Measurements from ENCODE around the gene PDE4B. TPM values are rescaled to one million over a fixed set of nuclear protein-coding genes. Genes with fewer than 3 reads are reported as not detected.

Gene PDE4B
- total RNA-seq, 2 experiments from 2014 or later, result 2.4 to 3.1 TPM

DNA sequence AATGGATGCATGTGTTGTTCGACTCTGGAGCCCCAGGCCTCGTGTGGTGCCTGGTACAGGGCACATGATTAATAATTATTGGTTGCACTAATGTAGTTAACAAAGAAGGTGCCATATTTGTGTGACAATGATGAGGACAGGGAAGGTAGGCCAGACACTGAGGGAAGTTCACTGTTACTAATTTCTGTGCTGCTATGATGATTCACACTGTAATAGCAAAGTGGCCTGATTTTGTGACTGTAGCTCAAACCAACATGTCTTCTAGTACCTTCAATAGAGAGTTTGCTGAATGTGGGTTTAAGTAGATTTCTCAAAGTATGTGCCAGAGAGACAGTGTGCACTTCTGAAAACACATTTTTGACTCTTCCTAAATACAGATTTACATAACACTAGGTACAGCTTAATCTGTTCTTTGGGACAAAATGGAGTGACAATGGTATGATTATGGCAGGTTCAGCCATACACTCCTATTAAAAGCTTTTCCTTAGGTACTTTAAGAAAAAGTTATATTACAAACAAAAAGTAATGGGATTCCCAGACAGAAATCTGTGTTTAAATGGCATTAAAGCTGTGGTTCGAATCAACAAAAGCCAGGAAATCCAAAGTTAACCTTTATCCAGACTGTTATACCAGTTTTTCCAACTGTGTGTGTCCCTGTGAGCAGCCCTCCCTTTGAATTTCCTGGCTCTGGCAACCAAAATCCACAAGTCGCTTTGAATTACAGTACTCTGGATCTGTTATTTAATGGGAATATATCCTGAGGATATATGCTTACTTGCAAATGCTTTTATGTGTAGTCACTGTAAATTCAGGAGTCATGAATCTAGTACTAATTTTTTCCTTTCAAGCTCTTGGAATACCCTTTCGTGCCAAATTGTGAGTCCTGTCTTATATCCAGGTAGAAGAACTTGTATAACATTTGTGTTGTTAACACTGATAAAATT, 464.2 kb downstream of the PDE4B start:
- H3K36me3 ChIP-seq (ENCODE audit: insufficient read depth, low read length), result no peaks in the 10 kb centered on the region
- no peaks in the 10 kb centered on the region for H3K9me2 ChIP-seq (ENCODE audit: insufficient read depth, low read length)
- peaks cover 11% of the 10 kb centered on the region for H3K4me1 ChIP-seq (ENCODE audit: insufficient read depth, low read length, poor library complexity, severe bottlenecking)
- no TSS peak for BruUV-seq (replicated peaks)
- ChIA-PET POLR2A (interaction anchor here (0.6 to 2.0 kb wide), 8 partner anchors 11 to 188 kb away, joined by 3 to 8 read pairs (median 4); no protein-coding TSS in a partner anchor), CTCF (ENCODE audit: unreplicated experiment) (no interaction called here)
- H3K27ac ChIP-seq (ENCODE audit: low read depth, low read length, poor library complexity, severe bottlenecking), result no peak overlapping the region
- H3K4me3 ChIP-seq (ENCODE audit: low read depth, low read length, poor library complexity, severe bottlenecking), result no peak overlapping the region
- no peak overlapping the region for H2AFZ ChIP-seq (ENCODE audit: low read length)
- no peak overlapping the region for H3K4me2 ChIP-seq (ENCODE audit: low read length)
- no peak for DNase-seq (ENCODE audit: low spot score)
- TF ChIP-seq, protein P1, sequence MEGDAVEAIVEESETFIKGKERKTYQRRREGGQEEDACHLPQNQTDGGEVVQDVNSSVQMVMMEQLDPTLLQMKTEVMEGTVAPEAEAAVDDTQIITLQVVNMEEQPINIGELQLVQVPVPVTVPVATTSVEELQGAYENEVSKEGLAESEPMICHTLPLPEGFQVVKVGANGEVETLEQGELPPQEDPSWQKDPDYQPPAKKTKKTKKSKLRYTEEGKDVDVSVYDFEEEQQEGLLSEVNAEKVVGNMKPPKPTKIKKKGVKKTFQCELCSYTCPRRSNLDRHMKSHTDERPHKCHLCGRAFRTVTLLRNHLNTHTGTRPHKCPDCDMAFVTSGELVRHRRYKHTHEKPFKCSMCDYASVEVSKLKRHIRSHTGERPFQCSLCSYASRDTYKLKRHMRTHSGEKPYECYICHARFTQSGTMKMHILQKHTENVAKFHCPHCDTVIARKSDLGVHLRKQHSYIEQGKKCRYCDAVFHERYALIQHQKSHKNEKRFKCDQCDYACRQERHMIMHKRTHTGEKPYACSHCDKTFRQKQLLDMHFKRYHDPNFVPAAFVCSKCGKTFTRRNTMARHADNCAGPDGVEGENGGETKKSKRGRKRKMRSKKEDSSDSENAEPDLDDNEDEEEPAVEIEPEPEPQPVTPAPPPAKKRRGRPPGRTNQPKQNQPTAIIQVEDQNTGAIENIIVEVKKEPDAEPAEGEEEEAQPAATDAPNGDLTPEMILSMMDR (conservative IDR thresholded peaks at IDR 0.05; ENCODE audit: low read length), result no peak
- TF ChIP-seq EZH2phosphoT487 (IDR thresholded peaks at IDR 0.05; ENCODE audit: borderline replicate concordance, low read depth, low read length), result no peak
- H3K79me2 ChIP-seq (ENCODE audit: insufficient read depth, low read depth, low read length), result no peaks in the 10 kb centered on the region
- intact Hi-C loops (cut with micrococcal nuclease; ENCODE audit: unreplicated experiment), result no loop called here
- H4K20me1 ChIP-seq (ENCODE audit: insufficient read depth, low read length), result no peaks in the 10 kb centered on the region
- H3K9me3 ChIP-seq (ENCODE audit: low read length), result no peaks in the 10 kb centered on the region

DNA sequence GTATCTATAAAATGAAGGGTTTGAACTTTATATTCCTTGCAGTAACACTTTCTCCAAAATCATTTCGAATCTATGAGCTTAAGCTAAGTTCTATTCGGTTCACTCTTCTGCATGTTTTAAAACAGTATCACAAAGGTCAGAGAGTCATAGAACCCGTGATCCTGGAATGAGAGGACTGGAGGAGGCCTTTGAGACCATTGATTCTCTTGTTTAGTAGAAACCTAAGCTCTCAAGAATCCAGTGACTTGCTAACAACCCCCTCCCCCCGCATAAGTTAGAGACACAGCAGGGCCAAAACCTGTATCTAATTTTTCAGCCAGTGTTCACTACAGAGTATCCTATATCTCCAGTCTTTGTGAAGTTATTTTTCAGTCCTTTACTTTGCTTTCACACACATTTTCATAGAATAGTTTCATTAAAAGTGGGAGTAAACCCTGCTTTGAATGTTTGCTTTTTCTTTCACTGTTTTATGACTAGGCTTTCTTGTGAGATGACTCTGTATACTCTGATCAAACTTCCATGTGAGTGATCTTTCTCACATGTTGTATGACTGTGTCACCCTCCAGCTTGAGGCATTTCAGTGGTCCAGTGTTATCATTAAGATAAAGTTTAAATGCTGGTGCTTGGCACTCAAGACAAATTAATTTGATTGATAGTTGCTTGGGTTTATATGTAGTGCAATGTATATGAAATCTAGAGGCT, 465.9 kb downstream of the PDE4B start:
- H3K4me1 ChIP-seq (ENCODE audit: insufficient read depth, low read length, poor library complexity, severe bottlenecking), result peaks cover 6% of the 10 kb centered on the region
- H4K20me1 ChIP-seq (ENCODE audit: insufficient read depth, low read length), result no peaks in the 10 kb centered on the region
- H3K36me3 ChIP-seq (ENCODE audit: insufficient read depth, low read length), result no peaks in the 10 kb centered on the region
- H3K4me3 ChIP-seq (ENCODE audit: low read depth, low read length, poor library complexity, severe bottlenecking), result no peak overlapping the region
- BruUV-seq (replicated peaks), result no TSS peak
- H3K79me2 ChIP-seq (ENCODE audit: insufficient read depth, low read depth, low read length), result no peaks in the 10 kb centered on the region
- H3K4me2 ChIP-seq (ENCODE audit: low read length), result no peak overlapping the region
- ChIA-PET POLR2A (interaction anchor here (0.7 to 1.9 kb wide), 4 partner anchors 14 to 181 kb away, joined by 3 to 6 read pairs (median 4); no protein-coding TSS in a partner anchor), CTCF (ENCODE audit: unreplicated experiment) (no interaction called here)
- no peak for DNase-seq (ENCODE audit: low spot score)
- no peak overlapping the region for H2AFZ ChIP-seq (ENCODE audit: low read length)
- TF ChIP-seq, protein P1 (conservative IDR thresholded peaks at IDR 0.05; ENCODE audit: low read length), result no peak
- TF ChIP-seq EZH2phosphoT487 (IDR thresholded peaks at IDR 0.05; ENCODE audit: borderline replicate concordance, low read depth, low read length), result no peak
- no peaks in the 10 kb centered on the region for H3K9me3 ChIP-seq (ENCODE audit: low read length)
- intact Hi-C loops (cut with micrococcal nuclease; ENCODE audit: unreplicated experiment), result no loop called here
- no peak overlapping the region for H3K27ac ChIP-seq (ENCODE audit: low read depth, low read length, poor library complexity, severe bottlenecking)
- H3K9me2 ChIP-seq (ENCODE audit: insufficient read depth, low read length), result no peaks in the 10 kb centered on the region
